Motor neuron (in vitro differentiated cells): ENCODE results near the gene INPP5A. TPM values are rescaled to one million over a fixed set of nuclear protein-coding genes. Genes with fewer than 3 reads are reported as not detected.

Source experiments
- ATAC-seq, 8 experiments: fragments of 200-7000 bp; cut with Tn5 transposase; replicated peaks in 6 of 8; 2 replicates each; pipeline ENCODE4 v1.8.0; 2021; ENCODE audit warnings: mild to moderate bottlenecking in 8 of 8, moderate library complexity in 8 of 8
- H3K27ac ChIP-seq, 2 donors: fragments of 250-450 bp; sonication (Bioruptor Pico); 2 replicates each; pipeline ENCODE4 v1.9.0; 2021; ENCODE audit warnings: antibody characterized with exemption in 2 of 2, mild to moderate bottlenecking in 2 of 2, moderate library complexity in 1 of 2
- H3K4me1 ChIP-seq, 2 donors: fragments of 250-450 bp; sonication (Bioruptor Pico); replicated peaks in 1 of 2; 2 replicates each; pipeline ENCODE4 v1.6.1; 2021; ENCODE audit warnings: antibody characterized with exemption in 2 of 2, mild to moderate bottlenecking in 2 of 2, moderate library complexity in 1 of 2
- H3K4me3 ChIP-seq, 5 donors: fragments of 250-450 bp; sonication (Bioruptor Pico); 2 replicates each; pipeline ENCODE4 v1.9.0; 2021; ENCODE audit warnings: antibody characterized with exemption in 5 of 5, mild to moderate bottlenecking in 5 of 5, moderate library complexity in 4 of 5
- WGBS, 10 experiments: fragments of 450-650 bp; shearing (Covaris generic); methylation state at CpG; one replicate each; pipeline ENCODE4 v1.0.0; 2022; 5-methylcytosine and 5-hydroxymethylcytosine counted together
- in situ Hi-C, 9 experiments: fragments of 400-800 bp; cut with MboI; loops; one replicate each; pipeline ENCODE4 v1.15.0; 2021; ENCODE audit warnings: low sequenced_read_pairs in 9 of 9, low pct_unique_long_range_greater_than_20kb in 2 of 9; ENCODE audit not compliant: unreplicated experiment in 9 of 9
- total RNA-seq, 8 experiments: library from RNA; unstranded; fragments of 300-600 nt; gene quantifications; 2 replicates each; pipeline versions ENCODE4 v1.2.3 to v1.2.4, GENCODE V29; 2022

INPP5A gene
- total RNA-seq, 8 experiments from 2014 or later, result 13.2 to 45.0 (median 17.9) TPM

DNA sequence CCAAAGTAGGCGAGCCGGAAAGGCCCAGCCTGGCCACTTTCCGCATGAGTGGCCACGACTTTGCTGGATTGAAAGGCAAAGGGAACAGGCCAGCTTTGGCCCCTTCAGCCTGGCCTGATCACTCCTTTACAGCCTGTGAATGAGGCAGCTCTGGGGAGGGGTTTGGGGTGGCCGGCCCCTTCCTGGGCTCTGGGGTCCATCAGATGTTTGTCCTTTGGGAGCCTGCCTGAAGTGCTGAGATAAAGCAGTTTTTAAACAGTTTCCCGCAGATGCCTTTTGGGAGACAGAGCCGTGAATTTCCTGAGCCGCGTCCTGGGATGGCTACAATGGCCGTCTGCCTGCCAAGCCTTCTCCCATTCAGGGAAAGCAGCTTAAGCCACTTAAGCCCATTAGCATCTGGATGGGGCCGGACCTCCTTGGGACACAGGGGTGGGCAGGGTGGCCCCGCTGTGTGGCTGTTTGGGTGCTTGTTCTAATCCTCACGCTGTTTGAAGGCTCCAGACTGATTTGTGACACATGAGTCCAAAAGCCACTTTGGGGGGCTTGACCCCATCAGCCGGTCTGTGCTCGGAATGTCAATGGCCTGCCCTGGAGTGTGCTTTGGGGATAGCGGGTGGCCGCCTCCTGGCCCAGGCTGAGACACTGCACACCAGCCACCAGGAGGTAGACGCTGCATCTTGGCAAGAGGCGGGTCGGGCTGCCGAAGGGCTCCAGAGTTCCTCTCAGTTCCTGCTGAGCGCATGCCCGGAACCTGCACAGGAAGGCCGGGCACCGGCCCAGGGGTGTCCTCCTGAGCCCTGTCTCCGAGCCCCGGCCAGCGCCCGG is 209.4 kb downstream of the INPP5A start:
- peak overlapping the region in 1 of 2 donors; percentile 1 for H3K27ac ChIP-seq
- ATAC-seq, result peak in 5 of 8 experiments; percentile 20 to 55 (median 46)
- in situ Hi-C loops, result no loop called here

DNA sequence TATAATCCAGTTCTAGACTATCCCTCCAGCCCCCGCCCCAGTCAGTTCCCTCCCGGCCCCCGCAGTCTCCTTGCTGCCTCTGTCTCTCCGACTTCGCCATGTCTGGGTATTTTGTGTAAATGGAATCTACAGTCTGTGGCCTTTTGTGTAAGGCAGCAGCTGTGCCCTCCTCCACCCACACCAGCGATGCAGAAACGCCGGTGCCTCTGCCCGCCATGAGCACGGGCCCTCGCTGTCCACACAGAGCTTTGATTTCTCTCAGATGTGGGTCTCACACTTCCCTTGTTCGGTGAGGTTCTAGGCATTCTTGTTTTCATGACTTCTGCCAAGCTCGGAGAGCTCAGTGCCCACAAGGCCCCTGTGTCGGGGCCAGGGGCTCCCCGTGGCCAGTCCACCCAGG is 210.5 kb downstream of the INPP5A start:
- in situ Hi-C loops, result no loop called here
- Histone ChIP-seq H3K4me1 (peaks cover 53 to 63% of the 10 kb centered on the region in 2 donors), H3K4me3 (no peak overlapping the region), H3K27ac (peak overlapping the region in 1 of 2 donors; percentile 15)
- ATAC-seq, result no peak
- WGBS, 10 experiments, result 98 to 100% (median 100%) methylated on average over 2 to 7 of the region's 15 CpGs; no CpG with 5 or more reads in 6 of the 10 experiments

More for the DNA sequence above, 209.4 kb downstream of the INPP5A start:
- no peak overlapping the region for H3K4me3 ChIP-seq
- H3K4me1 ChIP-seq, result peaks cover 56 to 67% of the 10 kb centered on the region in 2 donors
- 49 to 100% (median 87%) methylated on average over 3 to 12 of the region's 29 CpGs; no CpG with 5 or more reads in 3 of the 10 experiments for WGBS, 10 experiments

DNA sequence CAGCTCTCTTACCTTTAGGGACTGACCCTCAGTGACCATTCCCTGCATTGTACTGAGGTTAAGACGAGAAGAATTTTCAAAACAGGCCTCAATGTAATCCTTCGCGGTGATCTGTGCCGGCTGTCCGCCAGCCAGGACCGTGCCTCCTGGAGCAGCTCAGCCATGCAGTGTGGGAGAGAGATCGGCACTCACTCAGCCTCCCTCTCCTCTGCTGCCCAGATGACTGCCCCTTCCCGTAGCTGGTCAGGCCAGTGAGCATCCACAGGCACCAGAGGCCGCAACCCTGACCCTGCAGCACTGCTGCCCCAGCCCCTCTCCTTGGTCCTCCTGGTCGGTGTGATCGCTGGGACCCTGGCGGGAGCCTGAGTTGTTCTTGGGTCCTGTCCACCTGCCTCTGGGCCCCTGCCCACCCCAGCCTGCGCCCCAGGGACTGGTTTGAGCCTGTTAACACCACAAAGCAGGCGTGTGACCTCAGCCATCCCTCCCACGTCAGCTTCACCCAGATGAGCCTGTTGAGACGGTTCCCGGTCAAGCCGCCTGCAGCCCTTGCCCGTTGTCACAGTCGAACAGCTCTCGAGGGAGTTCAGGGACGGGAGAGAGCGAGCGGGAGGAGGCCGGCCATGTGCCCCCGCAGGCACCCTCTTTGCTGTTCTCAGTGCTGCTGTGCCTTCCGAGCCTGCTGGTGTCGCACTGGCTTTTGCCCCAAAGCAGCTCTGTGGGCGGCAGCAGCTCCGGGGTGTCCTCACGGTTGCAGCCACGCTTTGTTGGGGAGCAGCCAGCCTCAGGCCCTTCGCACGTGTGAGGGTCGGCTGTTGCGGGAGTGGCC is 211.2 kb downstream of the INPP5A start:
- WGBS, 10 experiments, result 40 to 100% (median 73%) methylated on average over 1 to 17 of the region's 36 CpGs; no CpG with 5 or more reads in 5 of the 10 experiments
- peaks cover 54 to 63% of the 10 kb centered on the region in 2 donors for H3K4me1 ChIP-seq
- peak overlapping the region in 1 of 2 donors; percentile 15 for H3K27ac ChIP-seq
- H3K4me3 ChIP-seq, result no peak overlapping the region
- in situ Hi-C loops, result no loop called here
- peak in 5 of 8 experiments; percentile 55 to 79 (median 71) for ATAC-seq

DNA sequence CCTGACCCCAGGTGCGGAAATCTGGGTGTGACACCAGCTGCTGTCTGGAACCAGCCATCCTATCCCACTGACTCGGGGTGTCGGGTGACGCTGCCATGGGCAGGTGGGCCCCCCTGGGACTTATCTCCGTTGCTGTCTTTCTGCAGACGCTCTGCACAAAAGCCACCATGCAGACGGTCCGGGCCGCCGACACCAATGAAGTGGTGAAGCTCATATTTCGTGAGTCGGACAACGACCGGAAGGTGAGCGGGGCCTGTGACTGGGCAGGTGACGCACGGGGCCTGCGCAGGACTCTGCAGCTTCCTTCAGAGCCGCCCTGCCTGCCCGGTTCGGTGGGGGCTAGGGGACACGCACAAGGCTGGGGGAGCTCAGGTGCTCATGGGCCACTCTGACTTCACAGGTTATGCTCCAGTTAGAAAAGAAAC is 211.8 kb downstream of the INPP5A start:
- peak overlapping the region in 1 of 2 donors; percentile 15 for H3K27ac ChIP-seq
- in situ Hi-C loops, result no loop called here
- WGBS, 10 experiments, result 83 to 100% (median 93%) methylated on average over 3 to 11 of the region's 22 CpGs; no CpG with 5 or more reads in 5 of the 10 experiments
- peaks cover 54 to 63% of the 10 kb centered on the region in 2 donors for H3K4me1 ChIP-seq
- ATAC-seq, result no peak
- H3K4me3 ChIP-seq, result no peak overlapping the region

DNA sequence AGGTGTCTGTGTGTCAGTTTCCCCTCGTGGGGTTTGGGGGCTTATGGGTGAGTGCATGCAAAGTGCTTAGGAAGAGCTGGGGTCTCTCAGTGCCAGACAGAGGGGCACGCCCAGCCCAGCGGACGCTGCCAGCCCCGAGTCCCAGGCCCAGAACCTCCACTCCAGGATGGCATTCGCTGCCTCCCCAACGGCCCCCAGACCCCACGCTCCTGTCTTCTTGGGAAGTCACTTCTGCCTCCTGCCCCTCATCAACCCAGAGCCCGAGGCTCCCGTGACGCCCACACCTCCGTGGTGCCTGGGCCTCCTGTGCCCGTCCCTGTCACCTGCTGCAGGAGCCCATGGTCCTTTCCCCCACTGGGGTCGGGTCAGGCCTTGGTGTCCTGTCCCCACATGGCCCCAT is 213.3 kb downstream of the INPP5A start:
- 94 to 100% (median 100%) methylated on average over 1 to 3 of the region's 14 CpGs; no CpG with 5 or more reads in 7 of the 10 experiments for WGBS, 10 experiments

DNA sequence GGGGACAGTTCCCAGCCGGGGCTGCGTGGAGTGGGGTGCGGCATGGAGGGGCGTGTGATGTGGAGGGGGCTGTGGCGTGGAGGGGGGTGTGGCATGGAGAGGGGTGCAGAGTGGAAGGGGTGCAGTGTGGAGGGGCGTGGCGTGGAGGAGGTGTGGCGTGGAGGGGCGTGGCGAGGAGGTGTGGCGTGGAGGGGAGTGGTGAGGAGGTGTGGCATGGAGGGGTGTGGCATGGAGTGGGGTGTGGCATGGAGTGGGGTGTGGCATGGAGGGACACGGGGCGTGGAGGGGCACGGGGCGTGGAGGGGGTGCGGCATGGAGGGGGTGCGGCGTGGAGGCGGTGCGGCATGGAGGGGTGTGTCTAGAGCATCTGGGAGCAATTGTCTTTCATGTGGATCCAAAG is 214.8 kb downstream of the INPP5A start:
- H3K4me3 ChIP-seq, result no peak overlapping the region
- in situ Hi-C loops, result loop anchor here in 1 of 9 experiments (25.0 kb wide), 1 partner anchor 90 kb away; no protein-coding TSS in a partner anchor
- ATAC-seq, result no peak

More for the DNA sequence above, 213.3 kb downstream of the INPP5A start:
- Histone ChIP-seq H3K27ac (no peak overlapping the region), H3K4me1 (peaks cover 55 to 59% of the 10 kb centered on the region in 2 donors), H3K4me3 (no peak overlapping the region)
- no peak for ATAC-seq
- in situ Hi-C loops, result loop anchor here in 1 of 9 experiments (25.0 kb wide), 1 partner anchor 89 kb away; no protein-coding TSS in a partner anchor

DNA sequence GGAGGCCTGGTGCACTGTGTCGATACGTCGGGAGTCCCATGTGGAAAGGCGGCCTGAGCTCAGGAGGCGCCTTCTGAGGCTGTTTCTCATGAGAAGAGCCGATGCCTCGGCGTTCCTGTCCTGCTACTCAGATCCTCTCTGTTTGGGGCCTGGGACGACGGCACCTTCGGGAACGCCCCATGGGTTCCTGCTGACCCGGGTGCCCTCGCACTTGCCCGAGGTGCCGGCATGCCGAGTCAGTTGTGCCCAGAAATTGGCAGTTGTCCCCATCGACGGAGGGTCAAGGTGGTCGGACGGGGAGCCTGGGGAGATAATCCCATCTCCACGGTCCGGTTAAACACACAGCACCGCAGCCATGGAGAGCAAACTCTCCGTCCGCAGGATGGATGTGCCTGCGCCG is 215.4 kb downstream of the INPP5A start:
- in situ Hi-C loops, result loop anchor here in 1 of 9 experiments (25.0 kb wide), 1 partner anchor 91 kb away; no protein-coding TSS in a partner anchor
- peaks cover 35 to 41% of the 10 kb centered on the region in 2 donors for H3K4me1 ChIP-seq
- 67 to 100% (median 80%) methylated on average over 1 to 16 of the region's 28 CpGs; no CpG with 5 or more reads in 3 of the 10 experiments for WGBS, 10 experiments
- H3K4me3 ChIP-seq, result no peak overlapping the region
- H3K27ac ChIP-seq, result peak overlapping the region in 1 of 2 donors; percentile 42
- ATAC-seq, result peak in 1 of 8 experiments; percentile 7

More for the DNA sequence above, 214.8 kb downstream of the INPP5A start:
- no CpG with 5 or more reads among the region's 20 CpGs for WGBS, 10 experiments
- H3K27ac ChIP-seq, result no peak overlapping the region
- H3K4me1 ChIP-seq, result peaks cover 41 to 47% of the 10 kb centered on the region in 2 donors

DNA sequence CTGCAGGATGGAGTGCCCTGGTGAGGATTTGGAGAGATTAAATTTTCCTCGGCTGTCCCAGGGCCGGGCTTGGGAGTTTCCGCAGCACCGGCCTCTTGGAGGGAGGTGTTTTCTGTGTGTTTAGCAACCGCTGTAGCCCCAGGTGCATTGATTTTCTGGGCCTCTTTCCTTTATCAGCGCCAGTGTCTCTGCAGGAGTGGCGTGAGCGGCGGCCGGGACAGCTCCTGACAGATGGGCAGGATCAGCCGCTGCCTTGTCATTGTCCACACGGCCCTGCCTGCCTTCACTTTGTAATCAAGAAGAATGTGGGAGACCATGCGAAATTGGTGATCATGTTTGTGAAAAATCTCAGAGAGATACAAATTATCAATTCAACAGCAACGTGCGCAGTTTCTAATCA is 216.0 kb downstream of the INPP5A start:
- in situ Hi-C loops, result loop anchor here in 1 of 9 experiments (25.0 kb wide), 1 partner anchor 91 kb away; no protein-coding TSS in a partner anchor
- Histone ChIP-seq H3K27ac (peak overlapping the region in 1 of 2 donors; percentile 80), H3K4me3 (no peak overlapping the region), H3K4me1 (peaks cover 28 to 35% of the 10 kb centered on the region in 2 donors)
- peak in 5 of 8 experiments; percentile 48 to 60 (median 55) for ATAC-seq
- WGBS, 10 experiments, result 29 to 96% (median 55%) methylated on average over 5 to 9 of the region's 15 CpGs; no CpG with 5 or more reads in 4 of the 10 experiments

DNA sequence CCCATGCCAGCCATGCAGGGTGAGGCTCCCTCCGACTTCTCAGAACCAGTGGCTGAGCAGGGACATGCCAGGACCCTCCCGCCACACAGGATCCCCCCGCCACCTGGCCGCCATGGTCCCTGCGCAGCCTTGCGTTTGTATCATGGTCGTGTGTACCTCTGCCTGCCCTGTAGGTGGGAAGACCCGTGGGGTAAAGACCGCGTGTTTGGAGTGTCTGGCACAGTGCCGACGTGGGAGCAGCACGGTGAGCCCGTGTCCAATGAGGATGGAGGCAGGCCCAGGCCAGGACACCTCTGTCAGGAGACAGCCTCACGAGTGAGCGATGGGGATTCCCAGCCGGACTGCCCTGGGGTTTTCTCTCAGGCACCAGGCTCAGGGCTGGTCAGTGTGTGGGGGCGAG is 216.5 kb downstream of the INPP5A start:
- Histone ChIP-seq H3K4me3 (no peak overlapping the region), H3K4me1 (peaks cover 24 to 30% of the 10 kb centered on the region in 2 donors), H3K27ac (peak overlapping the region in 1 of 2 donors; percentile 80)
- in situ Hi-C loops, result loop anchor here in 1 of 9 experiments (25.0 kb wide), 1 partner anchor 92 kb away; no protein-coding TSS in a partner anchor
- ATAC-seq, result peak in 3 of 8 experiments; percentile 7 to 17 (median 10)
- WGBS, 10 experiments, result 60 to 96% methylated on average over 1 to 8 of the region's 18 CpGs; no CpG with 5 or more reads in 8 of the 10 experiments

DNA sequence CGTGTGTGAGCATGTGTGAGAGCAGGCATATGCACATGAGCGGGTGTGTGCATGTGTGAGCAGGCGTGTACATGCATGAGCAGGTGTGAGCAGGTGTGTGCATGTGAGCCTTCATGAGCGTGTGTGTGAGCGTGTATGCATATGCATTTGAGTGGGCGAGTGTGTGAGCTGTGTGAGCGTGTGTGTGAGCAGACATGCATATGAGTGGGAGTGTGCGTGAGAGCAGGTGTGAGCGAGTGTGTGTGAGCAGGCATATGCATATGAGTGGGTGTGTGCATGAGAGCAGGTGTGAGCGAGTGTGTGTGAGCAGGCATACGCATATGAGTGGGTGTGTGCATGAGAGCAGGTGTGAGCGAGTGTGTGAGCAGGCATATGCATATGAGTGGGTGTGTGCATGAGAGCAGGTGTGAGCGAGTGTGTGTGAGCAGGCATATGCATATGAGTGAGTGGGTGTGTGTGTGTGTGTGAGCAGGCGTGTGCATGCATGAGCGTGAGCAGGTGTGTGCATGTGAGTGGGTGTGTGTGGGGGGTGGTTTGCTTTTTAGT is 217.7 kb downstream of the INPP5A start:
- no peak overlapping the region for H3K27ac ChIP-seq
- no peak for ATAC-seq
- in situ Hi-C loops, result loop anchor here in 1 of 9 experiments (25.0 kb wide), 1 partner anchor 93 kb away; no protein-coding TSS in a partner anchor

DNA sequence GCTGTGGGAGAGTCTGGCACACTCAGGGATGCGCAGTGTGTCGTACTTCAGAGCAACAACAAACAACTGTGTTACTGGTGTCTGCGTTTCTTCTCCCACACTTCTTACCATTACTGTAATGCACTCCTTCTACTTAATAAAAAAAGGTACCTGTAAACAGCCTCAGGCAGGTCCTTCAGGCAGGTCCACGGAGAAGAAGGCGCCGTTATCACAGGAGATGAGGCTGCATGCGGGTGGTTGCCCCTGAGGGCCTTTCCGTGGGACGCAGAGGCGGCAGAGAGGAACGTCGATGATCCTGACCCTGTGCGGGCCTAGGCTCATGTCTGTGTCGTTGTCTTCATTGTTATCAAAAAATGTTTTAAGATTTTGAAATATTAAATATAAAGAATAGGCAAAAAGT is 219.0 kb downstream of the INPP5A start:
- H3K4me1 ChIP-seq, result peaks cover 21 to 26% of the 10 kb centered on the region in 2 donors
- WGBS, 10 experiments, result 93 to 100% (median 96%) methylated on average over 5 to 14 of the region's 14 CpGs; no CpG with 5 or more reads in 1 of the 10 experiments
- H3K27ac ChIP-seq, result no peak overlapping the region
- ATAC-seq, result no peak
- H3K4me3 ChIP-seq, result no peak overlapping the region
- in situ Hi-C loops, result loop anchor here in 1 of 9 experiments (25.0 kb wide), 1 partner anchor 94 kb away; no protein-coding TSS in a partner anchor

More for the DNA sequence above, 217.7 kb downstream of the INPP5A start:
- H3K4me1 ChIP-seq, result peaks cover 21 to 26% of the 10 kb centered on the region in 2 donors
- H3K4me3 ChIP-seq, result no peak overlapping the region
- 83 to 100% (median 100%) methylated on average over 1 to 8 of the region's 15 CpGs; no CpG with 5 or more reads in 1 of the 10 experiments for WGBS, 10 experiments

DNA sequence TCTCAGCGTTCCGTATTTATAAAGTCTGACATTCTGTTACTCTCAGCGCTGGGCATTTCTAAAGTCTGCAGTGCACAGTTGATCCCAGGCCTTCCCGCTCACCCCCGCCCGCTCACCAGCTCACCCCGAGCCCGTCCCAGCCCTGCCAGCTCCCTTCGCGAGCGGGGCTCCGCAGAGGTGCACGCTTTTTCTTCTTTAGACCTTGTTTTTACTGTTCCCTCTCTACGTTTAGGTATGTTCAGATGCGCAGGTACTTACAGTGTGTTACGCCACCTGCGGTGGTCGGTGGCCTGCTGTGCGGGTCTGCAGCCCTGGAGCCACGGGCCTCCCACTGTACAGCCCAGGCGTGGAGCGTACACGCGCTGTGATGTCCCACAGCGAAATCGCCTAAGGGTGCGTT is 219.6 kb downstream of the INPP5A start:
- peaks cover 21 to 26% of the 10 kb centered on the region in 2 donors for H3K4me1 ChIP-seq
- H3K4me3 ChIP-seq, result no peak overlapping the region
- ATAC-seq, result no peak
- in situ Hi-C loops, result loop anchor here in 1 of 9 experiments (25.0 kb wide), 1 partner anchor 95 kb away; no protein-coding TSS in a partner anchor
- 80 to 100% (median 96%) methylated on average over 2 to 10 of the region's 27 CpGs; no CpG with 5 or more reads in 1 of the 10 experiments for WGBS, 10 experiments
- H3K27ac ChIP-seq, result no peak overlapping the region
